AG10803 (cell line): ENCODE results near the gene MYO3A.
"Not testable (repeated sequence)": the region's sequence is repeated elsewhere in the genome, so short reads cannot be mapped to it uniquely, and the experiment has no call there.

Experiments used
- DNase-seq: peaks from one replicate; pipeline ENCODE4 v3.0.0; 2010; ENCODE audit warnings: low read depth
- H3K4me3 ChIP-seq: 2 replicates; pipeline ENCODE4 v1.5.1; 2011; ENCODE audit warnings: mild to moderate bottlenecking, low read length, control low read depth
- CTCF ChIP-seq: conservative IDR thresholded peaks from 2 replicates; pipeline ENCODE4 v1.5.1; 2011; ENCODE audit warnings: mild to moderate bottlenecking, low read length, control low read depth, inconsistent platforms

The MYO3A gene

GRCh38 chr10:25974897-25975459 is 40.9 kb downstream of the MYO3A start:
- no peak for DNase-seq
- TF ChIP-seq CTCF: no peak
- H3K4me3 ChIP-seq: no peak overlapping the region

GRCh38 chr10:25978771-25979170 is 44.7 kb downstream of the MYO3A start:
- H3K4me3 ChIP-seq: no peak overlapping the region
- no peak for TF ChIP-seq CTCF
- DNase-seq: no peak

- no peak for DNase-seq
- no peak overlapping the region for H3K4me3 ChIP-seq
- TF ChIP-seq CTCF: no peak
These were observed 48.1 kb downstream of the MYO3A start for GRCh38 chr10:25982107-25982506.

GRCh38 chr10:25988583-25988982 is 54.6 kb downstream of the MYO3A start:
- no peak for TF ChIP-seq CTCF
- no peak overlapping the region for H3K4me3 ChIP-seq
- no peak for DNase-seq

GRCh38 chr10:25989951-25990350 is 55.9 kb downstream of the MYO3A start:
- TF ChIP-seq CTCF: no peak
- DNase-seq: no peak
- H3K4me3 ChIP-seq: no peak overlapping the region

- TF ChIP-seq CTCF: no peak
- DNase-seq: no peak
- no peak overlapping the region for H3K4me3 ChIP-seq
These were observed 65.4 kb downstream of the MYO3A start for GRCh38 chr10:25999295-25999981.

GRCh38 chr10:26000971-26001370 is 66.9 kb downstream of the MYO3A start:
- DNase-seq: no peak
- no peak for TF ChIP-seq CTCF
- H3K4me3 ChIP-seq: no peak overlapping the region

- H3K4me3 ChIP-seq, DNase-seq: not testable (repeated sequence)
These were observed 68.4 kb downstream of the MYO3A start for GRCh38 chr10:26002466-26002865.
